WTC11 (cell line): Measurements from ENCODE around the gene MORC1. TPM values are rescaled to one million over a fixed set of nuclear protein-coding genes. Genes with fewer than 3 reads are reported as not detected.

Experiments used
- ATAC-seq: fragments of 200-7000 bp; cut with Tn5 transposase; 2 replicates; pipeline ENCODE4 v1.10.0; 2021; ENCODE audit warnings: mild to moderate bottlenecking, moderate library complexity
- CTCF ChIA-PET: fragments of 300-600 bp; sonication (Branson Sonifier 250); formaldehyde crosslinking; loops from one replicate; lab custom pipeline; 2021; ENCODE audit warnings: antibody characterized with exemption; lab: Charles Lee
- POLR2A ChIA-PET: fragments of 350-600 bp; sonication (Branson Sonifier 250); formaldehyde crosslinking; loops from one replicate; lab custom pipeline; 2021; ENCODE audit warnings: antibody characterized with exemption; lab: Charles Lee
- DNase-seq: peaks from one replicate; pipeline ENCODE4 v3.0.0; 2021; ENCODE audit warnings: low spot score
- H3K27ac Mint-ChIP-seq: 2 replicates; pipeline ENCODE4 v1.8.0; 2021; ENCODE audit warnings: mixed read lengths
- H3K27me3 Mint-ChIP-seq: 2 replicates; pipeline ENCODE4 v1.8.0; 2021; ENCODE audit warnings: low read depth, mild to moderate bottlenecking, moderate library complexity, mixed read lengths
- H3K36me3 Mint-ChIP-seq: 2 replicates; pipeline ENCODE4 v1.8.0; 2021; ENCODE audit warnings: mixed read lengths
- H3K4me1 Mint-ChIP-seq: 2 replicates; pipeline ENCODE4 v1.8.0; 2022; ENCODE audit warnings: mixed read lengths
- H3K4me3 Mint-ChIP-seq: 2 replicates; pipeline ENCODE4 v1.8.0; 2021; ENCODE audit warnings: mild to moderate bottlenecking, moderate library complexity, mixed read lengths
- H3K9me3 Mint-ChIP-seq: 2 replicates; pipeline ENCODE4 v1.8.0; 2021; ENCODE audit warnings: mixed read lengths
- CREM ChIP-seq: sonication (generic); formaldehyde crosslinking; IDR thresholded peaks from 2 replicates; pipeline ENCODE4 v1.8.1; 2022; ENCODE audit warnings: mild to moderate bottlenecking, missing genetic modification reagents, moderate library complexity
- ELF4 ChIP-seq: sonication (generic); formaldehyde crosslinking; IDR thresholded peaks from 2 replicates; pipeline ENCODE4 v1.8.1; 2022; ENCODE audit warnings: low read depth, mild to moderate bottlenecking, moderate library complexity, missing genetic modification reagents
- ETV6 ChIP-seq: sonication (generic); formaldehyde crosslinking; IDR thresholded peaks from 2 replicates; pipeline ENCODE4 v1.8.1; 2022; ENCODE audit warnings: mild to moderate bottlenecking, missing genetic modification reagents
- GABPB1 ChIP-seq: sonication (generic); formaldehyde crosslinking; IDR thresholded peaks from 2 replicates; pipeline ENCODE4 v1.8.1; 2023; ENCODE audit warnings: mild to moderate bottlenecking, missing genetic modification reagents
- HMGA2 ChIP-seq: fragments of 250-450 bp; sonication (Bioruptor Pico); IDR thresholded peaks from 2 replicates; pipeline ENCODE4 v1.4.0; 2021; ENCODE audit warnings: mild to moderate bottlenecking, moderate library complexity
- JUN ChIP-seq: sonication (generic); formaldehyde crosslinking; IDR thresholded peaks from 2 replicates; pipeline ENCODE4 v1.8.0; 2023; ENCODE audit warnings: mild to moderate bottlenecking, missing genetic modification reagents
- KAT7 ChIP-seq: sonication (generic); formaldehyde crosslinking; IDR thresholded peaks from 2 replicates; pipeline ENCODE4 v1.8.1; 2023; ENCODE audit warnings: missing genetic modification reagents, mild to moderate bottlenecking, borderline replicate concordance
- ZNF121 ChIP-seq: sonication (generic); formaldehyde crosslinking; IDR thresholded peaks from 2 replicates; pipeline ENCODE4 v1.8.0; 2023; ENCODE audit warnings: missing genetic modification reagents
- total RNA-seq: library from RNA; stranded (reverse); gene quantifications from 3 replicates; pipeline ENCODE4 v1.2.3, GENCODE V29; 2021
- TF ChIP-seq, protein P1 (sequence below): fragments of 200-600 bp; IDR thresholded peaks from 2 replicates; pipeline ENCODE4 v1.8.0; 2022; ENCODE audit warnings: antibody characterized with exemption
- TF ChIP-seq, protein P2 (sequence below): fragments of 250-450 bp; sonication (Bioruptor Pico); IDR thresholded peaks from 2 replicates; pipeline ENCODE4 v1.8.0; 2021; ENCODE audit warnings: mild to moderate bottlenecking
- TF ChIP-seq, protein P3 (sequence below): fragments of 250-450 bp; sonication (Bioruptor Pico); IDR thresholded peaks from 2 replicates; pipeline ENCODE4 v1.9.0; 2021; ENCODE audit warnings: moderate library complexity, mild to moderate bottlenecking, inconsistent platforms, borderline replicate concordance
- TF ChIP-seq, protein P4 (sequence below): sonication (generic); formaldehyde crosslinking; IDR thresholded peaks from 2 replicates; pipeline ENCODE4 v1.8.0; 2022; ENCODE audit warnings: mild to moderate bottlenecking, missing genetic modification reagents
- TF ChIP-seq, protein P5 (sequence below): sonication (generic); formaldehyde crosslinking; IDR thresholded peaks from 2 replicates; pipeline ENCODE4 v1.8.0; 2023; ENCODE audit warnings: missing genetic modification reagents, mild to moderate bottlenecking, borderline replicate concordance
- TF ChIP-seq, protein P6 (sequence below): sonication (generic); formaldehyde crosslinking; IDR thresholded peaks from 2 replicates; pipeline ENCODE4 v1.8.1; 2023; ENCODE audit warnings: mild to moderate bottlenecking, missing genetic modification reagents, moderate library complexity
- TF ChIP-seq, protein P7 (sequence below): sonication (generic); formaldehyde crosslinking; conservative IDR thresholded peaks from 2 replicates; pipeline ENCODE4 v1.8.1; 2022; ENCODE audit warnings: mild to moderate bottlenecking, missing genetic modification reagents

MORC1 gene
- total RNA-seq, 1 experiment from 2014 or later = not detected

DNA sequence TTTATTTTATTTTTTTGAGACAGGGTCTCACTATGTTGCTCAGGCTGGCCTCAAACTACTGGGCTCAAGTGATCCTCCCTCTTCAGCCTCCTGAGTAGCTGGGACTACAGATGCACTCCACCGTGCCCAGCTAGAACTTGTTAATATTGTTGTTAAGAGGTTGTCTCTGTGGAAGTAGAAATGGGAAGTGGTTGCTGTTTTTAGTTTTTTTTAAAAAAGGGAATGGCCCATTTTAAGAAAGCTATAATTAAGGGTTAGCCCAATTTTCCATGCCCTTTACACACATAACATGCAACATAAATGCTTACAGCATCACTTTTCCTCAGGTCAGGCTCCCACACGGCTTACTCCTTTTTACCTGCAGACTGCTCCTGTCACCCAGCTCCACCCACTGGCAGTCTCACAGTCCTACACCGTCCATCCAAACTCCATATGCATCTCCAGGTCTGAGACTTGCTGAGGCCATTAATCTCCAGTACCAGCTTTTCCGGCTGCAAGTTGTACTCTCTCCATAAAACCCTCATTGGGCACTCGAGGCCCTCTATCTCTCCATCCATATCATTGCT lies 19.8 kb downstream of the MORC1 start:
- H3K36me3 Mint-ChIP-seq = no peaks in the 10 kb centered on the region
- no peak overlapping the region for H3K27ac Mint-ChIP-seq
- TF ChIP-seq ELF4 (CRISPR knock-in tag) (no peak), KAT7 (CRISPR knock-in tag) (no peak), JUN (CRISPR knock-in tag) (no peak)
- TF ChIP-seq, protein P1, sequence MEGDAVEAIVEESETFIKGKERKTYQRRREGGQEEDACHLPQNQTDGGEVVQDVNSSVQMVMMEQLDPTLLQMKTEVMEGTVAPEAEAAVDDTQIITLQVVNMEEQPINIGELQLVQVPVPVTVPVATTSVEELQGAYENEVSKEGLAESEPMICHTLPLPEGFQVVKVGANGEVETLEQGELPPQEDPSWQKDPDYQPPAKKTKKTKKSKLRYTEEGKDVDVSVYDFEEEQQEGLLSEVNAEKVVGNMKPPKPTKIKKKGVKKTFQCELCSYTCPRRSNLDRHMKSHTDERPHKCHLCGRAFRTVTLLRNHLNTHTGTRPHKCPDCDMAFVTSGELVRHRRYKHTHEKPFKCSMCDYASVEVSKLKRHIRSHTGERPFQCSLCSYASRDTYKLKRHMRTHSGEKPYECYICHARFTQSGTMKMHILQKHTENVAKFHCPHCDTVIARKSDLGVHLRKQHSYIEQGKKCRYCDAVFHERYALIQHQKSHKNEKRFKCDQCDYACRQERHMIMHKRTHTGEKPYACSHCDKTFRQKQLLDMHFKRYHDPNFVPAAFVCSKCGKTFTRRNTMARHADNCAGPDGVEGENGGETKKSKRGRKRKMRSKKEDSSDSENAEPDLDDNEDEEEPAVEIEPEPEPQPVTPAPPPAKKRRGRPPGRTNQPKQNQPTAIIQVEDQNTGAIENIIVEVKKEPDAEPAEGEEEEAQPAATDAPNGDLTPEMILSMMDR = no peak
- TF ChIP-seq, all 79 proteins: peak for 0
- peaks cover 3% of the 10 kb centered on the region for H3K4me1 Mint-ChIP-seq
- H3K4me3 Mint-ChIP-seq = no peak overlapping the region
- ATAC-seq (peak; percentile 99), DNase-seq (peak; percentile 57)
- no peaks in the 10 kb centered on the region for H3K9me3 Mint-ChIP-seq
- ChIA-PET CTCF (interaction anchor here (1.0 to 2.5 kb wide), 10 partner anchors 10 to 301 kb away, joined by 3 to 21 read pairs (median 6); no protein-coding TSS in a partner anchor), POLR2A (interaction anchor here (0.5 kb wide), 1 partner anchor 16 kb away, joined by 3 read pairs; no protein-coding TSS in a partner anchor)
- H3K27me3 Mint-ChIP-seq = no peaks in the 10 kb centered on the region

DNA sequence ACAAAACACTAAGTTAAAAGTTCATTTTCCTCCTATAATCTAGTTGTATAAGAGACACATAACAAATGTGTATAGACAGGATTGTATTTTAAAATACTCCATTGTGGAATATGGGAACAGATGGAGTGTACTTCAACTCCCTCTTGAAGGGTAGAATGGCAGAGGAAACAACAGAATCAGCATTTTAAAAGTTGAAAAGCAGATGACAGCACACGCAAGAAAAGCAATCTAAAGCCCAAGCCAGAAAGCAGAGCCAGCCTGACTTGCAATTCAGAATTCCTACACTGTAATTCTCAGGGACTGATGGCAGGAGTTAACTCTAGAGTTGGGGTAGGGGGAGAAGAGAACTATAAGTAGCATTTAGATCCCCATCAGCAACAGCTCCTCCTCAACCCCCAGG lies 22.8 kb downstream of the MORC1 start:
- Mint-ChIP-seq H3K27ac (no peak overlapping the region), H3K27me3 (no peaks in the 10 kb centered on the region), H3K36me3 (no peaks in the 10 kb centered on the region), H3K9me3 (no peaks in the 10 kb centered on the region)
- TF ChIP-seq CREM (CRISPR knock-in tag) = no peak
- no peak for TF ChIP-seq ETV6 (CRISPR knock-in tag)
- TF ChIP-seq GABPB1 = no peak
- TF ChIP-seq, protein P2, sequence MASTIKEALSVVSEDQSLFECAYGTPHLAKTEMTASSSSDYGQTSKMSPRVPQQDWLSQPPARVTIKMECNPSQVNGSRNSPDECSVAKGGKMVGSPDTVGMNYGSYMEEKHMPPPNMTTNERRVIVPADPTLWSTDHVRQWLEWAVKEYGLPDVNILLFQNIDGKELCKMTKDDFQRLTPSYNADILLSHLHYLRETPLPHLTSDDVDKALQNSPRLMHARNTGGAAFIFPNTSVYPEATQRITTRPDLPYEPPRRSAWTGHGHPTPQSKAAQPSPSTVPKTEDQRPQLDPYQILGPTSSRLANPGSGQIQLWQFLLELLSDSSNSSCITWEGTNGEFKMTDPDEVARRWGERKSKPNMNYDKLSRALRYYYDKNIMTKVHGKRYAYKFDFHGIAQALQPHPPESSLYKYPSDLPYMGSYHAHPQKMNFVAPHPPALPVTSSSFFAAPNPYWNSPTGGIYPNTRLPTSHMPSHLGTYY (CRISPR knock-in tag) = no peak
- no peak for TF ChIP-seq ELF4 (CRISPR knock-in tag)
- TF ChIP-seq, all 79 proteins: peak for 0
- ChIA-PET POLR2A (no interaction called here), CTCF (no interaction called here)
- ATAC-seq (no peak), DNase-seq (no peak)
- no peak overlapping the region for H3K4me3 Mint-ChIP-seq
- no peaks in the 10 kb centered on the region for H3K4me1 Mint-ChIP-seq

DNA sequence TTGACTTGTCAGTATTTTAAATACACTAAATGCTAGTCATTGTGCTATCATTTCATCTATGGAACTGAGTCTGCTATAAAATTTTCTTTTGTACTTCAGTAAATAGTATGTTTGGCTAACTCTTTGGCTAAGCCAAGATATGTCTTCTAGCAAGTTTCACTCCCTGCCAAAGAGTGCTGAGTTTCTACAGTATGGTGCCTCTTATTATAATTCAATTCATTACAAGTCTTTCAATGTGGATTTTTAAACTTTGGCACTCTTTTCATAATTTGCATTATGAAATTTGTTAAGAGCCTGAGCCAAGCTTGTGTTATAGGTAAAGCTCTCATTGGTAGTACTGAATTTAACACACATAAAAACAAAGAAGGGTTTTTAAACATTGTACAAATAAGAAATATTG lies 24.4 kb downstream of the MORC1 start:
- no peak for ATAC-seq
- Mint-ChIP-seq H3K4me3 (no peak overlapping the region), H3K27ac (no peak overlapping the region), H3K9me3 (peaks cover 3% of the 10 kb centered on the region; the same call in 1 of the 2 replicates), H3K36me3 (no peaks in the 10 kb centered on the region), H3K4me1 (no peaks in the 10 kb centered on the region), H3K27me3 (no peaks in the 10 kb centered on the region)
- CTCF ChIA-PET = interaction anchor here (1.1 to 1.2 kb wide), 2 partner anchors 11 to 70 kb away, joined by 3 read pairs; no protein-coding TSS in a partner anchor
- no peak for DNase-seq
- POLR2A ChIA-PET = no interaction called here
- TF ChIP-seq, protein P2 (CRISPR knock-in tag) = no peak
- no peak for TF ChIP-seq HMGA2 (CRISPR knock-in tag)
- TF ChIP-seq, protein P3, sequence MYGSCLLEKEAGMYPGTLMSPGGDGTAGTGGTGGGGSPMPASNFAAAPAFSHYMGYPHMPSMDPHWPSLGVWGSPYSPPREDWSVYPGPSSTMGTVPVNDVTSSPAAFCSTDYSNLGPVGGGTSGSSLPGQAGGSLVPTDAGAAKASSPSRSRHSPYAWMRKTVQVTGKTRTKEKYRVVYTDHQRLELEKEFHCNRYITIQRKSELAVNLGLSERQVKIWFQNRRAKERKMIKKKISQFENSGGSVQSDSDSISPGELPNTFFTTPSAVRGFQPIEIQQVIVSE (CRISPR knock-in tag) = no peak
- TF ChIP-seq, protein P4, sequence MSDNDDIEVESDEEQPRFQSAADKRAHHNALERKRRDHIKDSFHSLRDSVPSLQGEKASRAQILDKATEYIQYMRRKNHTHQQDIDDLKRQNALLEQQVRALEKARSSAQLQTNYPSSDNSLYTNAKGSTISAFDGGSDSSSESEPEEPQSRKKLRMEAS = no peak
- TF ChIP-seq ZNF121 (CRISPR knock-in tag) = no peak
- TF ChIP-seq, protein P5, sequence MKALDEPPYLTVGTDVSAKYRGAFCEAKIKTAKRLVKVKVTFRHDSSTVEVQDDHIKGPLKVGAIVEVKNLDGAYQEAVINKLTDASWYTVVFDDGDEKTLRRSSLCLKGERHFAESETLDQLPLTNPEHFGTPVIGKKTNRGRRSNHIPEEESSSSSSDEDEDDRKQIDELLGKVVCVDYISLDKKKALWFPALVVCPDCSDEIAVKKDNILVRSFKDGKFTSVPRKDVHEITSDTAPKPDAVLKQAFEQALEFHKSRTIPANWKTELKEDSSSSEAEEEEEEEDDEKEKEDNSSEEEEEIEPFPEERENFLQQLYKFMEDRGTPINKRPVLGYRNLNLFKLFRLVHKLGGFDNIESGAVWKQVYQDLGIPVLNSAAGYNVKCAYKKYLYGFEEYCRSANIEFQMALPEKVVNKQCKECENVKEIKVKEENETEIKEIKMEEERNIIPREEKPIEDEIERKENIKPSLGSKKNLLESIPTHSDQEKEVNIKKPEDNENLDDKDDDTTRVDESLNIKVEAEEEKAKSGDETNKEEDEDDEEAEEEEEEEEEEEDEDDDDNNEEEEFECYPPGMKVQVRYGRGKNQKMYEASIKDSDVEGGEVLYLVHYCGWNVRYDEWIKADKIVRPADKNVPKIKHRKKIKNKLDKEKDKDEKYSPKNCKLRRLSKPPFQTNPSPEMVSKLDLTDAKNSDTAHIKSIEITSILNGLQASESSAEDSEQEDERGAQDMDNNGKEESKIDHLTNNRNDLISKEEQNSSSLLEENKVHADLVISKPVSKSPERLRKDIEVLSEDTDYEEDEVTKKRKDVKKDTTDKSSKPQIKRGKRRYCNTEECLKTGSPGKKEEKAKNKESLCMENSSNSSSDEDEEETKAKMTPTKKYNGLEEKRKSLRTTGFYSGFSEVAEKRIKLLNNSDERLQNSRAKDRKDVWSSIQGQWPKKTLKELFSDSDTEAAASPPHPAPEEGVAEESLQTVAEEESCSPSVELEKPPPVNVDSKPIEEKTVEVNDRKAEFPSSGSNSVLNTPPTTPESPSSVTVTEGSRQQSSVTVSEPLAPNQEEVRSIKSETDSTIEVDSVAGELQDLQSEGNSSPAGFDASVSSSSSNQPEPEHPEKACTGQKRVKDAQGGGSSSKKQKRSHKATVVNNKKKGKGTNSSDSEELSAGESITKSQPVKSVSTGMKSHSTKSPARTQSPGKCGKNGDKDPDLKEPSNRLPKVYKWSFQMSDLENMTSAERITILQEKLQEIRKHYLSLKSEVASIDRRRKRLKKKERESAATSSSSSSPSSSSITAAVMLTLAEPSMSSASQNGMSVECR (CRISPR knock-in tag) = no peak
- TF ChIP-seq, protein P6, sequence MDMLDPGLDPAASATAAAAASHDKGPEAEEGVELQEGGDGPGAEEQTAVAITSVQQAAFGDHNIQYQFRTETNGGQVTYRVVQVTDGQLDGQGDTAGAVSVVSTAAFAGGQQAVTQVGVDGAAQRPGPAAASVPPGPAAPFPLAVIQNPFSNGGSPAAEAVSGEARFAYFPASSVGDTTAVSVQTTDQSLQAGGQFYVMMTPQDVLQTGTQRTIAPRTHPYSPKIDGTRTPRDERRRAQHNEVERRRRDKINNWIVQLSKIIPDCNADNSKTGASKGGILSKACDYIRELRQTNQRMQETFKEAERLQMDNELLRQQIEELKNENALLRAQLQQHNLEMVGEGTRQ (CRISPR knock-in tag) = no peak
- TF ChIP-seq, protein P7, sequence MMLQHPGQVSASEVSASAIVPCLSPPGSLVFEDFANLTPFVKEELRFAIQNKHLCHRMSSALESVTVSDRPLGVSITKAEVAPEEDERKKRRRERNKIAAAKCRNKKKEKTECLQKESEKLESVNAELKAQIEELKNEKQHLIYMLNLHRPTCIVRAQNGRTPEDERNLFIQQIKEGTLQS (CRISPR knock-in tag) = no peak
